DOHH2 (cell line): ENCODE results near the gene WASF2.

Source experiments
- H3F3A ChIP-seq: fragments of 200-600 bp; sonication (generic), shearing (Covaris generic); 2 replicates; pipeline ENCODE4 v1.6.0; 2016; ENCODE audit warnings: antibody characterized with exemption, mild to moderate bottlenecking; ENCODE audit not compliant: control insufficient read depth, insufficient read depth
- H3K27ac ChIP-seq: fragments of 200-600 bp; sonication (generic); 2 replicates; pipeline ENCODE4 v1.5.1; 2014; ENCODE audit warnings: low read depth, mild to moderate bottlenecking, low read length, moderate library complexity
- H3K27me3 ChIP-seq: fragments of 200-600 bp; sonication (generic); 2 replicates; pipeline ENCODE4 v1.6.1; 2014; ENCODE audit warnings: mild to moderate bottlenecking, low read length, mixed read lengths; ENCODE audit not compliant: control insufficient read depth
- H3K36me3 ChIP-seq: fragments of 200-600 bp; sonication (generic); 2 replicates; pipeline ENCODE4 v1.6.1; 2014; ENCODE audit warnings: mild to moderate bottlenecking, low read length, moderate library complexity, mixed read lengths; ENCODE audit not compliant: control insufficient read depth
- H3K4me1 ChIP-seq: fragments of 200-600 bp; sonication (generic); 2 replicates; pipeline ENCODE4 v1.6.1; 2014; ENCODE audit warnings: mild to moderate bottlenecking, low read length, mixed read lengths; ENCODE audit not compliant: control insufficient read depth
- H3K4me2 ChIP-seq: fragments of 200-600 bp; sonication (generic); 2 replicates; pipeline ENCODE4 v1.6.0; 2014; ENCODE audit warnings: mild to moderate bottlenecking, low read length, moderate library complexity
- H3K4me3 ChIP-seq: fragments of 200-600 bp; sonication (generic); 2 replicates; pipeline ENCODE4 v1.5.1; 2014; ENCODE audit warnings: mild to moderate bottlenecking, low read length, mixed read lengths
- H3K79me2 ChIP-seq: fragments of 200-600 bp; sonication (generic); 2 replicates; pipeline ENCODE4 v1.6.1; 2014; ENCODE audit warnings: mild to moderate bottlenecking, low read length, mixed read lengths; ENCODE audit not compliant: control insufficient read depth
- H3K9me2 ChIP-seq: fragments of 200-600 bp; sonication (generic); replicated peaks from 2 replicates; pipeline ENCODE4 v1.6.1; 2014; ENCODE audit warnings: mild to moderate bottlenecking, low read length, mixed read lengths; ENCODE audit not compliant: control insufficient read depth
- H3K9me3 ChIP-seq: fragments of 200-600 bp; sonication (generic); 2 replicates; pipeline ENCODE4 v1.6.1; 2014; ENCODE audit warnings: antibody characterized with exemption, low read length, mixed read lengths; ENCODE audit not compliant: control insufficient read depth, insufficient read depth
- H4K20me1 ChIP-seq: fragments of 200-600 bp; sonication (generic); 2 replicates; pipeline ENCODE4 v1.6.0; 2014; ENCODE audit warnings: low read depth, mild to moderate bottlenecking, antibody characterized with exemption, low read length, moderate library complexity; ENCODE audit not compliant: control insufficient read depth, insufficient read depth
- EZH2phosphoT487 ChIP-seq: fragments of 200-600 bp; sonication (generic); IDR thresholded peaks from 2 replicates; pipeline ENCODE4 v1.6.1; 2017; ENCODE audit warnings: borderline replicate concordance, mild to moderate bottlenecking, antibody characterized with exemption, low read length, moderate library complexity, mixed read lengths
- TF ChIP-seq, protein P1 (sequence below): fragments of 200-600 bp; sonication (generic); IDR thresholded peaks from one replicate; pipeline ENCODE4 v1.5.1; 2014; ENCODE audit warnings: antibody characterized with exemption, mild to moderate bottlenecking, low read depth, low read length; ENCODE audit not compliant: poor library complexity, severe bottlenecking

The WASF2 gene

DNA sequence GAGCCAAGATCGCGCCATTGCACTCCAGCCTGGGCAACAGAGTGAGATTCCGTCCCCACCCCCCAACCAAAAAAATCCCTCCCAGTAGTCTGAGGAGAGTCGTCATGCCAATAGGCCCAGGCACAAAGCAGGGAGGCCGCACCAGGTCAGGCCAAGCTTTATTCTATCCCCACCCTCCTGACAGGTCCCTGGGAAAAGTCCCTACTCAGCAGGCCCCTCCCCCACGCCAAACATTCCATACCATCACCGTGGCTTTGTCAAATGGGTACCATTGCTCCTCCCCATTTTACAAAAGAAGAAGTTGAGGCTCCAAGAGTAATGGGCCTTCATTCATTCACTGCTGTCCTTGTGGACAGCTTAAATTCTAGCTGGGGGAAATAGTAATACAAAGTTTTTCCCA lies 92.2 kb downstream of the WASF2 start:
- no peaks in the 10 kb centered on the region for H3K9me2 ChIP-seq
- H3K27me3 ChIP-seq, result no peaks in the 10 kb centered on the region
- no peaks in the 10 kb centered on the region for H3K9me3 ChIP-seq
- H3K36me3 ChIP-seq, result no peaks in the 10 kb centered on the region
- no peak overlapping the region for H3K27ac ChIP-seq
- TF ChIP-seq, protein P1, sequence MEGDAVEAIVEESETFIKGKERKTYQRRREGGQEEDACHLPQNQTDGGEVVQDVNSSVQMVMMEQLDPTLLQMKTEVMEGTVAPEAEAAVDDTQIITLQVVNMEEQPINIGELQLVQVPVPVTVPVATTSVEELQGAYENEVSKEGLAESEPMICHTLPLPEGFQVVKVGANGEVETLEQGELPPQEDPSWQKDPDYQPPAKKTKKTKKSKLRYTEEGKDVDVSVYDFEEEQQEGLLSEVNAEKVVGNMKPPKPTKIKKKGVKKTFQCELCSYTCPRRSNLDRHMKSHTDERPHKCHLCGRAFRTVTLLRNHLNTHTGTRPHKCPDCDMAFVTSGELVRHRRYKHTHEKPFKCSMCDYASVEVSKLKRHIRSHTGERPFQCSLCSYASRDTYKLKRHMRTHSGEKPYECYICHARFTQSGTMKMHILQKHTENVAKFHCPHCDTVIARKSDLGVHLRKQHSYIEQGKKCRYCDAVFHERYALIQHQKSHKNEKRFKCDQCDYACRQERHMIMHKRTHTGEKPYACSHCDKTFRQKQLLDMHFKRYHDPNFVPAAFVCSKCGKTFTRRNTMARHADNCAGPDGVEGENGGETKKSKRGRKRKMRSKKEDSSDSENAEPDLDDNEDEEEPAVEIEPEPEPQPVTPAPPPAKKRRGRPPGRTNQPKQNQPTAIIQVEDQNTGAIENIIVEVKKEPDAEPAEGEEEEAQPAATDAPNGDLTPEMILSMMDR, result no peak
- TF ChIP-seq EZH2phosphoT487, result no peak
- H3K4me3 ChIP-seq, result no peak overlapping the region
- H3F3A ChIP-seq, result 0 out of 2 replicates have a peak, but pooled peaks cover 3% of the 10 kb centered on the region
- no peaks in the 10 kb centered on the region for H4K20me1 ChIP-seq
- H3K4me2 ChIP-seq, result no peak overlapping the region
- peaks cover 7% of the 10 kb centered on the region for H3K4me1 ChIP-seq
- H3K79me2 ChIP-seq, result no peaks in the 10 kb centered on the region

DNA sequence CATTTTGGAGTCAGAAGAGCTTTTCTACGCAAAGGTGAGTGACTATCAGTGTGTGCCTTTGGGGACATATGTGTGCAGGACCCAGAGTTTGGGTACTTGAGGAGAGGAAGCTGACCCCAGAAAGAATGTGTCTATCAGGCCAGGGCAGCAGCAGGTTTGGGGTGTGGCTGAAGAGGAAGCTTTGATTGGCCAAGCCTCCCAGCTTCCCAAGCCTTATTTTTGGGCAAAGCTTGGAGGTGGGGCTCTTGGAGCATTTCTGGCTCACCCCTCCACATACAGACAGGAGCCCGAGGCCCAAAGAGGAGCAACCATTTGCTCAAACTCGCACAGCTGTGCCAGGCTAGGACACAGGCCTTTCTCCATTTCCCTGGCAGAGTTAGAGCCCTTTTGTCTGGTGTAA lies 92.9 kb downstream of the WASF2 start:
- Histone ChIP-seq H3F3A (no peaks in the 10 kb centered on the region), H3K4me2 (no peak overlapping the region)

DNA sequence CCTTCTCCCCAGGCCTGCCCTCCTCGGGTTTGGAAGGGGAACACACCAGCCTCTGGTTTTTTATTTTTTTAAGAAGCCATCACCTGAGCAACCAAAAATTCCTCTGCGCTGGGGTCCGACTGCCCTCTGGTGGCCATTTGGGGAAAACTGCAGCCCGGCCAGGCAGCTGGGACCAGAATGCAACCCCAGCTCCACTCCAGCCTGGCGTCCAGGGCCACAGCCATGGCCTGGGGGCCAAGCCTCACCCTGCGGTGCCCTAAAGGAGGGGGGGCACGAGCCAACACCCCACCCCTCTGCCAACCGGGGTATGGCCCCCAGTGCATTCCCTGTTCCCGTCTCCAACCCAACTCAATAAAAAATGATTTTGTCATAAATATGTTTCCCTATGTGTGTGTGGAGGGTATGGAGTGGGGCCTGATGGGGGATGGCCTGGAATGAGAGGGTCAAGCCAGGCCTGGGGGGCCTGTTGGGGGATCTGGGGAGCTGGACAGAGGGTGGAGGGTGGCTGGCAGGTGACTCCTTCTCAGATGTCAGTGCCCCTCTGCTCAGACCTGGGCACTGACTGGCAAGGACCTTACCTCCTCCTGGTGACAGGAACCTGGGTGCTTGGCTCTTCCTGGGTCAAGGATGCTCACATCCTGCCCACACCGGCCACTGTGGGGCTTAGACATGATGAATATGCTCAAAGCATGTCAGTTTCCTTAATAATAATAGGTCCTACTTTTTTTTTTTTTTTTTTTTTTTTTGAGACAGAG lies 94.3 kb downstream of the WASF2 start:
- Histone ChIP-seq H3K27me3 (no peaks in the 10 kb centered on the region), H3F3A (no peaks in the 10 kb centered on the region), H3K9me3 (no peaks in the 10 kb centered on the region), H4K20me1 (no peaks in the 10 kb centered on the region), H3K36me3 (no peaks in the 10 kb centered on the region), H3K9me2 (no peaks in the 10 kb centered on the region), H3K4me2 (no peak overlapping the region), H3K4me3 (no peak overlapping the region), H3K27ac (no peak overlapping the region), H3K4me1 (peaks cover 16% of the 10 kb centered on the region), H3K79me2 (no peaks in the 10 kb centered on the region)
- TF ChIP-seq, protein P1, result peak; percentile 92
- TF ChIP-seq EZH2phosphoT487, result no peak

More for the DNA sequence above, 92.9 kb downstream of the WASF2 start:
- TF ChIP-seq, protein P1, result no peak
- TF ChIP-seq EZH2phosphoT487, result no peak
- Histone ChIP-seq H3K9me2 (no peaks in the 10 kb centered on the region), H3K9me3 (no peaks in the 10 kb centered on the region), H3K4me1 (peaks cover 7% of the 10 kb centered on the region), H3K79me2 (no peaks in the 10 kb centered on the region), H3K27ac (no peak overlapping the region), H4K20me1 (no peaks in the 10 kb centered on the region), H3K27me3 (no peaks in the 10 kb centered on the region), H3K4me3 (no peak overlapping the region), H3K36me3 (no peaks in the 10 kb centered on the region)
